Right lobe of liver (tissue), 6 donors: ENCODE data around the gene IREB2. TPM values are rescaled to one million over a fixed set of nuclear protein-coding genes. Genes with fewer than 3 reads are reported as not detected.

Experiments used
- ATAC-seq, 4 donors: fragments of 200-7000 bp; cut with Tn5 transposase; one replicate each; pipeline ENCODE4 v1.9.1; 2020; ENCODE audit warnings: mild to moderate bottlenecking in 4 of 4, moderate library complexity in 4 of 4
- DNase-seq, 3 donors: peaks; one replicate each; pipeline ENCODE4 v3.0.0-alpha.2; 2020
- H3K27ac ChIP-seq, 3 donors: fragments of 200-600 bp; one replicate each; pipeline ENCODE4 v1.8.0; 2022
- H3K27me3 ChIP-seq, 2 donors: fragments of 200-600 bp; one replicate each; pipeline ENCODE4 v1.8.0; 2022
- H3K36me3 ChIP-seq, 4 donors: fragments of 200-600 bp; sonication (generic) in 1 of 4; one replicate each; pipeline versions ENCODE4 v1.5.1 to v1.8.0; 2017 to 2022; ENCODE audit warnings: control low read depth in 1 of 4
- H3K4me1 ChIP-seq, 4 donors: fragments of 200-600 bp; sonication (generic) in 1 of 4; one replicate each; pipeline versions ENCODE4 v1.5.1 to v1.8.0; 2017 to 2022; ENCODE audit warnings: control low read depth in 1 of 4
- H3K4me3 ChIP-seq, 3 donors: fragments of 200-600 bp; one replicate each; pipeline ENCODE4 v1.8.0; 2022
- H3K9me3 ChIP-seq, 4 donors: fragments of 200-600 bp; sonication (generic) in 1 of 4; one replicate each; pipeline versions ENCODE4 v1.5.1 to v1.8.0; 2017 to 2022; ENCODE audit warnings: control low read depth in 1 of 4
- POLR2A ChIP-seq: fragments of 450-650 bp; IDR thresholded peaks from one replicate; pipeline ENCODE4 v1.6.1; 2017; ENCODE audit warnings: antibody characterized with exemption, mild to moderate bottlenecking
- WGBS: methylation state at CpG from one replicate; pipeline ENCODE4 v1.1.6; 2018; ENCODE audit warnings: low coverage, low lambda C conversion rate; ENCODE audit not compliant: insufficient coverage; ENCODE audit errors: missing lambda C conversion rate; 5-methylcytosine and 5-hydroxymethylcytosine counted together
- intact Hi-C, 2 donors: fragments of 100-400 bp; cut with DNase I; formaldehyde crosslinking; loops; one replicate each; pipeline versions ENCODE4 v1.11.2 to v1.14.1; 2022
- total RNA-seq, 6 experiments: library from RNA; depleted of rRNA in 2 of 6; stranded (reverse); fragments of >200 nt in 2 of 6; fragmentation: NEBNext Ultra II Directional in 3 of 6; extraction: Animal tissue kit (Norgen Biotek cat#: 25700) in 3 of 6; gene quantifications; one replicate each; pipeline versions ENCODE4 v1.1.0 to v1.2.4, GENCODE V29; 2016 to 2023
- TF ChIP-seq, protein P1 (sequence below), 4 donors: fragments of 200-600 bp in 3 of 4; fragments of 450-650 bp in 1 of 4; IDR thresholded peaks; one replicate each; pipeline versions ENCODE4 v1.5.1 to v1.8.0; 2016 to 2022; ENCODE audit warnings: antibody characterized with exemption in 4 of 4, mild to moderate bottlenecking in 2 of 4
- donor health status: DM: no; HTN: yes; CAD: no.
- donor health status: DM: no; HTN: no; CAD: no.
- donor health status: DM: no; HTN: no; CAD: no.
- donor health status: DM: no; HTN: yes; CAD: no.
- donor health status: DM: no; HTN: yes; CAD: no.

Gene IREB2
- total RNA-seq, 6 experiments from 2014 or later = 17.1 to 36.2 (median 25.6) TPM

DNA sequence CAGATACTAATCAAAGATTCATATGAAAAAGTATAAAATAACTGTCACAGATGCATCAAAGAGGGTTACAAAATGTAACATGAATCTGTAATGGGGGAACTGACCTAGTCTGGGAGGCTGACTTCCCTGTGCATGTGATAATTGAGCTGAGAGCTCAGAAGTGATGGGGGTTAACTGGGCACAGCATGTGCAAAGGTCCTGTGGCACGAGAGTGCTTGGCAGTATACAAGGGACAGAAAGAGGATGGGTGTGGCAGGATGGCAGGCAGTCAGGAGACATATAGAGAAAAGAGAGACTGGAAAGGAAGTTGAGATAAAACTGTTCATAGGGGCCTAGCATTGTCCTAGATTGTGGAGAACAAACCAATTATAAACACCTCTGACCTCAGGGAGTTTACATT is 47.8 kb upstream of the IREB2 start:
- Histone ChIP-seq H3K4me3 (no peak overlapping the region), H3K9me3 (no peaks in the 10 kb centered on the region), H3K27ac (no peak overlapping the region), H3K27me3 (no peaks in the 10 kb centered on the region), H3K36me3 (no peaks in the 10 kb centered on the region), H3K4me1 (no peaks in the 10 kb centered on the region)
- DNase-seq (peak in 1 of 3 donors; percentile 3), ATAC-seq (no peak)
- intact Hi-C loops = no loop called here
- WGBS = 78% methylated on average over 1 of the region's 1 CpG
- TF ChIP-seq POLR2A = no peak
- TF ChIP-seq, protein P1, sequence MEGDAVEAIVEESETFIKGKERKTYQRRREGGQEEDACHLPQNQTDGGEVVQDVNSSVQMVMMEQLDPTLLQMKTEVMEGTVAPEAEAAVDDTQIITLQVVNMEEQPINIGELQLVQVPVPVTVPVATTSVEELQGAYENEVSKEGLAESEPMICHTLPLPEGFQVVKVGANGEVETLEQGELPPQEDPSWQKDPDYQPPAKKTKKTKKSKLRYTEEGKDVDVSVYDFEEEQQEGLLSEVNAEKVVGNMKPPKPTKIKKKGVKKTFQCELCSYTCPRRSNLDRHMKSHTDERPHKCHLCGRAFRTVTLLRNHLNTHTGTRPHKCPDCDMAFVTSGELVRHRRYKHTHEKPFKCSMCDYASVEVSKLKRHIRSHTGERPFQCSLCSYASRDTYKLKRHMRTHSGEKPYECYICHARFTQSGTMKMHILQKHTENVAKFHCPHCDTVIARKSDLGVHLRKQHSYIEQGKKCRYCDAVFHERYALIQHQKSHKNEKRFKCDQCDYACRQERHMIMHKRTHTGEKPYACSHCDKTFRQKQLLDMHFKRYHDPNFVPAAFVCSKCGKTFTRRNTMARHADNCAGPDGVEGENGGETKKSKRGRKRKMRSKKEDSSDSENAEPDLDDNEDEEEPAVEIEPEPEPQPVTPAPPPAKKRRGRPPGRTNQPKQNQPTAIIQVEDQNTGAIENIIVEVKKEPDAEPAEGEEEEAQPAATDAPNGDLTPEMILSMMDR (IDR thresholded peaks at IDR 0.05) = no peak

DNA sequence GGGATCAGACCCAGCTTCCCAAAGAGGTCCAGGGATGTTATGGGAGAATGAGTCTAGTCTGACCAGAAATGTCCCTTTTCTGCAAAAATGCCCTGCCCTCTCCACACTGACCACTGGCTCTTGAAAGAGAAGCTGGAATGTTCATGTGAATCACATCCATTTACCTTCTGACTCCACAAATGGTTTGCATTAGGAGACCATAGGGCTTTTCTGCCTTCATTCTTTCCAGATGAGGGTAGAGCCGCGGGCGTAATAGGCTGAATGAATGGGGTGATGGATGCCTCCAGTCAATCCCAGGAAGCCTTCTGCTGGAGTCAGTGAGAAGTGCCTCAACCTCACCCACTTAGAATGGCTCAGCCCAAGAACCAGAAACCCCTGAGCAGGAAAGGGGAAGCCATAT is 47.2 kb upstream of the IREB2 start:
- no peak for ATAC-seq
- intact Hi-C loops = no loop called here
- 100% methylated on average over 2 of the region's 3 CpGs for WGBS

DNA sequence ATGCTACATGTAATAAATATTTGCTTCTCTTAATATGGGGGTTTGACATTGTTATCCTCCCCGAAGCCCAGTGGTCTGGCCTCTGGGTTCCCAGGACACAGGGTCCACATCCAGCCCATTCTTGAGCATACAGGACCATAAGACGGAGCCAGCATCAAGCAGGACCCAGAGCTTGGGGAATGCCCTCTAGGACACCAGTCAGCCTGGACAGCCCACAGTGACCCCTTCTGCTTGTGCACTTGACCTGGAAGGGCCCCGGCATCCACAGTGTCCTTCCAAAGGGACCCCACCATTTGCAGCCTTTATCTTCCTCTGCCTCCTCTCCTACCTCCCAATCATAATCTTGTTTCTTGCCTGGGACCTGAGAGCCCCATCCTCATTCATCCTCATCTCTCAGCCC is 46.2 kb upstream of the IREB2 start:
- Histone ChIP-seq H3K27me3 (no peaks in the 10 kb centered on the region), H3K36me3 (no peaks in the 10 kb centered on the region), H3K9me3 (no peaks in the 10 kb centered on the region), H3K4me3 (no peak overlapping the region), H3K27ac (no peak overlapping the region), H3K4me1 (peaks cover 0 to 3% (median 0%) of the 10 kb centered on the region in 4 donors)
- ATAC-seq (no peak), DNase-seq (no peak)
- intact Hi-C loops = no loop called here
- no CpG with 5 or more reads among the region's 3 CpGs for WGBS
- TF ChIP-seq, protein P1 (IDR thresholded peaks at IDR 0.05) = no peak
- no peak for TF ChIP-seq POLR2A

More for the DNA sequence above, 47.2 kb upstream of the IREB2 start:
- Histone ChIP-seq H3K9me3 (no peaks in the 10 kb centered on the region), H3K27ac (no peak overlapping the region), H3K4me1 (no peaks in the 10 kb centered on the region), H3K4me3 (no peak overlapping the region), H3K27me3 (no peaks in the 10 kb centered on the region), H3K36me3 (no peaks in the 10 kb centered on the region)
- TF ChIP-seq, protein P1 (IDR thresholded peaks at IDR 0.05) = no peak
- no peak for TF ChIP-seq POLR2A
- DNase-seq = no peak

DNA sequence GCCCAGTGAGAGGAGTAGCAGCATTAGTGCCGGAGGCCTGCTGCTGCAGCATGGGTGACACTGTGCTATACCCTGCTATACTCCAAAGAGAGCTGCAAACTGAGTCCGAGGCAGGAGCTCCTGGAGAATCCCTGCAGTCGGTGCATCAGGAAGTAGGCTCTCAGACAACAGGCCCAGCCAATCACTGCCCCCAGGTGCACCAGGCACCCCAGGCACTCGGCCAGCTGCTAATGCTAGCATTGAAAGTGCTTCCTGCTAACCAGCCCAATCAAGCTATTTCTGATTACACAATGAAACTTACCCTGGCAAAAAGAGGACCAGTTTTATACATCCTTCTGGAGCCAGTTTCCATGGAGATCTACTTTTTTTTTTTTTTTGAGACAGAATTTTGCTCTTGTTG is 45.6 kb upstream of the IREB2 start:
- no peak for TF ChIP-seq POLR2A
- TF ChIP-seq, protein P1 (IDR thresholded peaks at IDR 0.05) = no peak
- no peak overlapping the region for H3K4me3 ChIP-seq
- H3K27me3 ChIP-seq = no peaks in the 10 kb centered on the region
- H3K27ac ChIP-seq = no peak overlapping the region
- DNase-seq (peak in 2 of 3 donors; percentile 37 to 42), ATAC-seq (no peak)
- no peaks in the 10 kb centered on the region for H3K36me3 ChIP-seq
- no peaks in the 10 kb centered on the region for H3K9me3 ChIP-seq
- H3K4me1 ChIP-seq = peaks cover 0 to 6% (median 2%) of the 10 kb centered on the region in 4 donors
- WGBS = no CpG with 5 or more reads among the region's 4 CpGs
- intact Hi-C loops = no loop called here

DNA sequence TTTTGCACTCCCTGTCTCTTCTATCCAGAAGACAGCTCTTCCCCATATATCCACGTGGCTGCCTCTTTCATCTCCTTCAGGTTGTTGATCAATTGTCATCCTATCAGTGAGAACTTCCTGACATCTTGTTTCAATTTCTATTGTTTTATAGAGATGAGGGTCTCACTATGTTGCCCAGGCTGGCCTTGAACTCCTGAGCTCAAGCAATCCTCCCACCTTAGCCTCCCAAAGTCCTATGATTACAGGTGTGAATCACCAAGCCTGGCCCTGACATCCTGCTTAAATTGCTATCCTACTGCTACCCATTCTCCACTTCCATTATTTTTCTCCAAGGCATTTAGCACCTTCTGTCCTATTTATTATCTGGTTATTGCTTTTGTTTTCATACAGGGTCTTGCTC is 44.9 kb upstream of the IREB2 start:
- no peaks in the 10 kb centered on the region for H3K27me3 ChIP-seq
- TF ChIP-seq POLR2A = no peak
- WGBS = 40% methylated on average over 1 of the region's 1 CpG
- intact Hi-C loops = no loop called here
- no peak overlapping the region for H3K27ac ChIP-seq
- DNase-seq = no peak
- ATAC-seq = no peak
- H3K4me3 ChIP-seq = no peak overlapping the region
- H3K9me3 ChIP-seq = no peaks in the 10 kb centered on the region
- H3K36me3 ChIP-seq = no peaks in the 10 kb centered on the region
- peaks cover 0 to 12% (median 2%) of the 10 kb centered on the region in 4 donors for H3K4me1 ChIP-seq
